ENCODE results near the gene NRXN2.

DNA sequence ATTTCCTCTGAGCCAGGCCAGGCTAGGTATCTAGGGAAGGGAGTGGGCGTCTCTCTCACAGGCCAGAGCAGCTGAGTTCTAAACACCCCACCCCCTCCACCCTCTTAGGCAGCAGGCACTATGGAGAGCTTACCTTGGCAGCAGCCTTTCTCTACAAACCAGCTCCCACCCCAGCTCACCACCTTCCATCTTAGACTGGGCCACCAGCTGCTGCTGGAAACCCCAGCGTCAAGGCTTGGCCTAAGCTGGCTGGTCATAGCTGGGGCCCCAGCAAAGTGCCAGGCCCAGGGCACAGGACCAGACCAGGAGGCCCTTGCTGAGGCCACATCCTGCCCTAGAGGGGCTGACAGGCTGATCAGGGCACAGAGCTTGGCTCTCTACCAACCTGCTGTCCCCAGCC, 111.8 kb downstream of the NRXN2 start:
- no peak for TF ChIP-seq POLR2A (IDR thresholded peaks at IDR 0.05)
- TF ChIP-seq, protein P1, sequence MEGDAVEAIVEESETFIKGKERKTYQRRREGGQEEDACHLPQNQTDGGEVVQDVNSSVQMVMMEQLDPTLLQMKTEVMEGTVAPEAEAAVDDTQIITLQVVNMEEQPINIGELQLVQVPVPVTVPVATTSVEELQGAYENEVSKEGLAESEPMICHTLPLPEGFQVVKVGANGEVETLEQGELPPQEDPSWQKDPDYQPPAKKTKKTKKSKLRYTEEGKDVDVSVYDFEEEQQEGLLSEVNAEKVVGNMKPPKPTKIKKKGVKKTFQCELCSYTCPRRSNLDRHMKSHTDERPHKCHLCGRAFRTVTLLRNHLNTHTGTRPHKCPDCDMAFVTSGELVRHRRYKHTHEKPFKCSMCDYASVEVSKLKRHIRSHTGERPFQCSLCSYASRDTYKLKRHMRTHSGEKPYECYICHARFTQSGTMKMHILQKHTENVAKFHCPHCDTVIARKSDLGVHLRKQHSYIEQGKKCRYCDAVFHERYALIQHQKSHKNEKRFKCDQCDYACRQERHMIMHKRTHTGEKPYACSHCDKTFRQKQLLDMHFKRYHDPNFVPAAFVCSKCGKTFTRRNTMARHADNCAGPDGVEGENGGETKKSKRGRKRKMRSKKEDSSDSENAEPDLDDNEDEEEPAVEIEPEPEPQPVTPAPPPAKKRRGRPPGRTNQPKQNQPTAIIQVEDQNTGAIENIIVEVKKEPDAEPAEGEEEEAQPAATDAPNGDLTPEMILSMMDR (IDR thresholded peaks at IDR 0.05) = no peak
